HepG2 (cell line): ENCODE data around the gene NGLY1. TPM values are rescaled to one million over a fixed set of nuclear protein-coding genes. Genes with fewer than 3 reads are reported as not detected.

Experiments
- DPF2 ChIP-seq: sonication (generic); formaldehyde crosslinking; IDR thresholded peaks from 2 replicates; pipeline ENCODE4 v1.4.0; 2020; ENCODE audit warnings: mild to moderate bottlenecking, low read depth, missing genetic modification reagents, borderline replicate concordance
- DZIP1 ChIP-seq: sonication (generic); formaldehyde crosslinking; IDR thresholded peaks from 2 replicates; pipeline ENCODE4 v1.5.0; 2020; ENCODE audit warnings: mild to moderate bottlenecking, missing genetic modification reagents
- FOXK2 ChIP-seq: fragments of 450-650 bp; IDR thresholded peaks from 2 replicates; pipeline ENCODE4 v1.6.1; 2016
- GZF1 ChIP-seq: sonication (generic); formaldehyde crosslinking; IDR thresholded peaks from 2 replicates; pipeline ENCODE4 v1.5.1; 2020; ENCODE audit warnings: mild to moderate bottlenecking, missing genetic modification reagents
- HNRNPLL ChIP-seq: fragments of 200-400 bp; formaldehyde crosslinking; IDR thresholded peaks from 2 replicates; pipeline ENCODE4 v1.6.1; 2017; ENCODE audit warnings: mild to moderate bottlenecking, low read depth, low read length; ENCODE audit not compliant: poor library complexity, severe bottlenecking
- HNRNPUL1 ChIP-seq: fragments of 200-400 bp; formaldehyde crosslinking; IDR thresholded peaks from 2 replicates; pipeline ENCODE4 v1.6.1; 2017; ENCODE audit warnings: low read depth, mild to moderate bottlenecking, low read length, moderate library complexity
- NRL ChIP-seq: sonication (generic); formaldehyde crosslinking; IDR thresholded peaks from 2 replicates; pipeline ENCODE4 v1.5.0; 2020; ENCODE audit warnings: missing genetic modification reagents, mild to moderate bottlenecking, moderate library complexity, borderline replicate concordance
- RFX1 ChIP-seq: fragments of 450-650 bp; IDR thresholded peaks from 2 replicates; pipeline ENCODE4 v1.6.1; 2017
- SALL2 ChIP-seq: sonication (generic); formaldehyde crosslinking; IDR thresholded peaks from 2 replicates; pipeline ENCODE4 v1.8.1; 2023; ENCODE audit warnings: mild to moderate bottlenecking, missing genetic modification reagents, inconsistent platforms
- SAP130 ChIP-seq: IDR thresholded peaks from 2 replicates; pipeline ENCODE4 v1.6.1; 2016; ENCODE audit warnings: low read depth
- SKI ChIP-seq: fragments of 450-650 bp; IDR thresholded peaks from one replicate; pipeline ENCODE4 v1.6.1; 2018; ENCODE audit warnings: mild to moderate bottlenecking; ENCODE audit not compliant: partially characterized antibody
- SNAPC4 ChIP-seq: sonication (generic); formaldehyde crosslinking; IDR thresholded peaks from 2 replicates; pipeline ENCODE4 v1.4.0; 2020; ENCODE audit warnings: mild to moderate bottlenecking, missing genetic modification reagents
- THAP11 ChIP-seq: IDR thresholded peaks from 2 replicates; pipeline ENCODE4 v1.6.1; 2016; ENCODE audit warnings: missing biosample characterization, missing genetic modification reagents
- ZBTB25 ChIP-seq: IDR thresholded peaks from 2 replicates; pipeline ENCODE4 v1.6.1; 2018; ENCODE audit warnings: missing genetic modification reagents
- ZNF335 ChIP-seq: sonication (generic); formaldehyde crosslinking; IDR thresholded peaks from 2 replicates; pipeline ENCODE4 v1.4.0; 2020; ENCODE audit warnings: missing genetic modification reagents
- ZNF615 ChIP-seq: sonication (generic); formaldehyde crosslinking; IDR thresholded peaks from 2 replicates; pipeline ENCODE4 v1.5.0; 2020; ENCODE audit warnings: mild to moderate bottlenecking, missing genetic modification reagents, borderline replicate concordance
- ZNF816 ChIP-seq: sonication (generic); formaldehyde crosslinking; IDR thresholded peaks from 2 replicates; pipeline ENCODE4 v1.8.0; 2022; ENCODE audit warnings: missing genetic modification reagents, mild to moderate bottlenecking, borderline replicate concordance
- polyA plus RNA-seq, 8 experiments: library from polyadenylated mRNA; depleted of rRNA in 3 of 8; stranded (reverse) in 7 of 8; unstranded in 1 of 8; fragments of >200 nt; fragmentation: Illumina TruSeq in 4 of 8; extraction: Trizol in 4 of 8; gene quantifications; 2 replicates each; pipeline versions ENCODE4 v1.2.1 to v1.2.3, GENCODE V29; 2011 to 2016; ENCODE audit warnings: low read depth in 4 of 8, missing spikeins in 1 of 8, mixed read lengths in 1 of 8; ENCODE audit not compliant: insufficient read depth in 1 of 8
- total RNA-seq, 5 experiments: library from RNA; depleted of rRNA; stranded (reverse); fragments of >200 nt; fragmentation: Illumina TruSeq; extraction: Trizol; gene quantifications; 2 replicates each; pipeline ENCODE4 v1.2.3, GENCODE V29; 2016; ENCODE audit warnings: low read depth in 1 of 5
- TF ChIP-seq, protein P1 (sequence below): IDR thresholded peaks from 2 replicates; pipeline ENCODE4 v1.6.1; 2012; ENCODE audit warnings: low read length, improper control_type of control experiment

Gene NGLY1
- total and polyA plus RNA-seq, 2 of the 13 experiments (the other 11 are each of a cell fraction or from before 2014, with no cell fraction given), result 28.2 to 44.5 TPM

GRCh38 chr3:25782938-25783660 lies at the start of gene NGLY1 (continued):
- peak; percentile 90 for TF ChIP-seq DZIP1 (CRISPR knock-in tag)
- peak; percentile 80; the same call in 1 of the 2 replicates for TF ChIP-seq NRL (CRISPR knock-in tag)
- no peak for TF ChIP-seq FOXK2
- TF ChIP-seq ZBTB25, result no peak
- TF ChIP-seq, protein P1, sequence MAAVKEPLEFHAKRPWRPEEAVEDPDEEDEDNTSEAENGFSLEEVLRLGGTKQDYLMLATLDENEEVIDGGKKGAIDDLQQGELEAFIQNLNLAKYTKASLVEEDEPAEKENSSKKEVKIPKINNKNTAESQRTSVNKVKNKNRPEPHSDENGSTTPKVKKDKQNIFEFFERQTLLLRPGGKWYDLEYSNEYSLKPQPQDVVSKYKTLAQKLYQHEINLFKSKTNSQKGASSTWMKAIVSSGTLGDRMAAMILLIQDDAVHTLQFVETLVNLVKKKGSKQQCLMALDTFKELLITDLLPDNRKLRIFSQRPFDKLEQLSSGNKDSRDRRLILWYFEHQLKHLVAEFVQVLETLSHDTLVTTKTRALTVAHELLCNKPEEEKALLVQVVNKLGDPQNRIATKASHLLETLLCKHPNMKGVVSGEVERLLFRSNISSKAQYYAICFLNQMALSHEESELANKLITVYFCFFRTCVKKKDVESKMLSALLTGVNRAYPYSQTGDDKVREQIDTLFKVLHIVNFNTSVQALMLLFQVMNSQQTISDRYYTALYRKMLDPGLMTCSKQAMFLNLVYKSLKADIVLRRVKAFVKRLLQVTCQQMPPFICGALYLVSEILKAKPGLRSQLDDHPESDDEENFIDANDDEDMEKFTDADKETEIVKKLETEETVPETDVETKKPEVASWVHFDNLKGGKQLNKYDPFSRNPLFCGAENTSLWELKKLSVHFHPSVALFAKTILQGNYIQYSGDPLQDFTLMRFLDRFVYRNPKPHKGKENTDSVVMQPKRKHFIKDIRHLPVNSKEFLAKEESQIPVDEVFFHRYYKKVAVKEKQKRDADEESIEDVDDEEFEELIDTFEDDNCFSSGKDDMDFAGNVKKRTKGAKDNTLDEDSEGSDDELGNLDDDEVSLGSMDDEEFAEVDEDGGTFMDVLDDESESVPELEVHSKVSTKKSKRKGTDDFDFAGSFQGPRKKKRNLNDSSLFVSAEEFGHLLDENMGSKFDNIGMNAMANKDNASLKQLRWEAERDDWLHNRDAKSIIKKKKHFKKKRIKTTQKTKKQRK, result no peak
- TF ChIP-seq HNRNPLL, result peak; percentile 62
- TF ChIP-seq DPF2 (CRISPR knock-in tag), result no peak
- TF ChIP-seq SKI, result no peak
- TF ChIP-seq THAP11 (CRISPR knock-in tag), result no peak
- no peak for TF ChIP-seq SNAPC4 (CRISPR knock-in tag)
- TF ChIP-seq ZNF816 (CRISPR knock-in tag), result 0 out of 2 replicates have a peak, but pooled peaks have one; percentile 10
- TF ChIP-seq ZNF615, result no peak
- no peak for TF ChIP-seq GZF1 (CRISPR knock-in tag)
- peak; percentile 52; the same call in 1 of the 2 replicates for TF ChIP-seq SALL2 (CRISPR knock-in tag)
- no peak for TF ChIP-seq HNRNPUL1
- TF ChIP-seq ZNF335 (CRISPR knock-in tag), result no peak
- peak; percentile 65 for TF ChIP-seq SAP130 (CRISPR knock-in tag)
- TF ChIP-seq RFX1, result no peak
